Left kidney (tissue), 2 donors: ENCODE data around the gene ZNF785. TPM values are rescaled to one million over a fixed set of nuclear protein-coding genes. Genes with fewer than 3 reads are reported as not detected.
A peak's percentile ranks its signal among the peaks of the same experiment; 100 is the strongest.
"Not testable (repeated sequence)": the region's sequence is repeated elsewhere in the genome, so short reads cannot be mapped to it uniquely, and the experiment has no call there.

Experiments used
- DNase-seq: peaks from one replicate; pipeline ENCODE4 v3.0.0-alpha.2; 2013
- polyA plus RNA-seq: library from polyadenylated mRNA; unstranded; fragments of 120-200 nt; gene quantifications from one replicate; pipeline ENCODE4 v1.2.1, GENCODE V29; 2013; ENCODE audit not compliant: insufficient read length

ZNF785 gene
- polyA plus RNA-seq, 1 donor = 30.0 TPM

DNA sequence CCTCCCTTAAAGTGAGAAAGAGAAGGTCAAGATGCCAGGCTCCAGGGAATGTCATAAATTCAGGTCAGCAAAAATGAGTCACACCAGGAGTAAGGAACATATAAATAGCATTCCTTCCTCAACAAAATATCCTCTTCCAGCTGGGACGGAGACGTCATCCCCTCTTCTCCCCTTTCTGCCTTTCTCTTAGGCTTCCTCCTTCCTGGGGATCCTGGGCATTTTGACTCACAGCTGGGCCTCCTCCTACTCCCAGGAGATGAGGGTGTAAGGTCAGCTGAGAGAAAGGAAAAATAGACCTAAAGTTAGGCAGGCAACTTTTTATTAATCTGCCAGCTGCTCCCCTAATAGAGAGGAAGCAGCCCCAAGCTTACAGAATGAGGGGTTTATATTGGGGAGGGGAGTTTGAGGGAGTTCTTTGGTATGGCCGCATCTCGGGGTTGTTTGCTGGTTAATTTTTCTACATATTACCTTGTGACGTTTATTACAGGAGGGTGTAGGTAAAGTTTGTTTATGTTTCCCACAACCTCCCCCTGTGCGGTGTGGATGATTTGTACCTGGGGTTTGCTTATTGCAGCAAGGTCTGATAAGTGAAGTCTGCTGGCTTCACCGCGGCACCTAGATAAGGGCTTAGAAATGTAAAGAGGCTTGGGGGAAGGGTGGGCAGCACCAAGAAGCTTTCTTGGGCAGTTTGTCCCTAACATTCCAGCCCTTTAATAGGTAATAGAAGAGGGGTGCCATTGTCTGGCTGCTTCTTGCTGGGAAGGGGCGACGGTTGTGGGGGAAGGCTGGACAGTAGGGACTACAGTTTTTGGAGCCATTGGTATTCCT lies 43.8 kb downstream of the ZNF785 start:
- DNase-seq = no peak

DNA sequence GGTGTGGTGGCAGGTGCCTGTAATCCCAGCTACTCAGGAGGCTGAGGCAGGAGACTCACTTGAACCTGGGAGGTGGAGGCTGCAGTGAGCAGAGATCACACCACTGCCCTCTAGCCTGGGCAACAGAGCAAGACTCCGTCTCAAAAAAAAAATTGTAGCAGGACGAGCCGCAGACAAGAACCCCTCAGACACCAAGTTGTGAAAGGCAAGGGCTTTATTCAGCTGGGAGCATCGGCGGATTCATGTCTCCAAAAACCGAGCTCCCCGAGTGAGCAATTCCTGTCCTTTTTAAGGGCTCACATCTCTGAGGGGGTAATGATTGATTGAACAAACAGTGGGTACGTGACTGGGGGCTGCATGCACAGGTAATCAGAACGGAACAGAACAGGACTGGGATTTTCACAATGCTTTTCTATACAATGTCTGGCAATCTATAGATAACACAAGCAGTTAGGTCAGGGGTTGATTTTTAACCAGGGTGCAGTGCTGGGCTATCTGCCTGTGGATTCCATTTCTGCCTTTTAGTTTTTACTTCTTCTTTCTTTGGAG lies 44.5 kb downstream of the ZNF785 start:
- not testable (repeated sequence) for DNase-seq

DNA sequence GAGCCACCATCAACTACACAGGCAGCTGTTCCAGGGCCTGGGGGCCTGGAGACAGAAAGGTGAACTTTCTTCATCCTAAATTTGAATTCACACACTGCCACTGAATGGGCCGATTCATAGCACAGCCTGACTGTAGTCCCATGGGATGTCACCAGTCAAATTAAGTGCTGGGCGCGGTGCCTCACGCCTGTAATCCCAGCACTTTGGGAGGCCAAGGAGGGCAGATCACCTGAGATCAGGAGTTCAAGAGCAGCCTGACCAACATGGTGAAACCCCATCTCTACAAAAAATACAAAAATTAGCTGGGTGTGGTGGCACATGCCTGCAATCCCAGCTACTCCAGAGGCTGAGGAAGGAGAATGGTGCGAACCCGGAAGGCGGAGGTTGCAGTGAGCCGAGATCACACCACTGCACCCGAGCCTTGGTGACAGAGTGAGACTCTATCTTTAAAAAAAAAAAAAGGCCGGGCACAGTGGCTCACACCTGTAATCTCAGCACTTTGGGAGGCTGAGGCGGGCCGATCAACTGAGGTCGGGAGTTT lies 45.4 kb downstream of the ZNF785 start:
- not testable (repeated sequence) for DNase-seq

DNA sequence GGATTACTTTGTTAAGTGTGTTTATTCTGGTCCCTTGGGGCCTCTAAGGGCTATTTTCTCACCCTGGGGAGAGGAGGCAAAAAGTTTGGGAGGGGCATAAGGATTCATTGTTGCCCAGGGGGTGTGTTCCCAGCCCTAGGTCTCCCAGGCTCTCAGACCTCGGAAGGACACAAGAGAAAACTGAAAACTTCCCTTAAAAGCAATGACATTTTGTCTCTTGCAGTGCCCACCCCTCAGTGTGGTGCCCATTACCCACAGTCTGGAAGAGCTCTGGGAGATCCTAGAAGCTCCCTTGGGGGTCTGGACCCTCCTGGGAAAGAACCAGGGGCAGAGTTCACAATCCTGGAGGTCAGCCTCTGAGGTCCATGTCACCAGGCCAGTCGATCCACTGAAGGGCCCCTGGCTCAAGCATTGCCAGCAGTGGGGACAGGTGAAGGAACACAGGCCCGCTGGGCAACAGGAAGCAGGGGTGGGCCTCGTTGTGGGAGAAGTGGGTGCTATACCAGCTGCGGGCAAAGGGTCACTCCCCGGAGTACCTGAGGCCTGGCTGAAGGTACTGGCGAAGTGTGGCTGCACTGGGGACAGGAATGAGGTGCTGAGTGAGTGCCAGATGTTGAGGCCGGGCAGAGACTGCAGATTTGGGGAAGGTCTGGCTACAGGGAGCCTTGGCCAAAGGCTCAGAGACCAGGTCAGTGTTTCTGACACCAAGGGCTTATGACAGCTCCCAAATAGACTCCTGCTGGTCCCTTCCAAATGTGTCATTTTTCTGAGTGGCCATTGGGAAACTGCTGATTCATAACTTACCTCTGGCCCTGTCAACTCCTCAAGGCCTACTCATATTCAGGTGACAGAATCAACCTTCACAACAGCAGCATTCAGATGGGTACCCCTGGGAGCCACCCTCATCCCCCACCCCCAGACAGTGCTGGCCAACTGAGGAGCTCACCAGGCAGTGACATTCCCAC lies 46.2 kb downstream of the ZNF785 start:
- DNase-seq = no peak

DNA sequence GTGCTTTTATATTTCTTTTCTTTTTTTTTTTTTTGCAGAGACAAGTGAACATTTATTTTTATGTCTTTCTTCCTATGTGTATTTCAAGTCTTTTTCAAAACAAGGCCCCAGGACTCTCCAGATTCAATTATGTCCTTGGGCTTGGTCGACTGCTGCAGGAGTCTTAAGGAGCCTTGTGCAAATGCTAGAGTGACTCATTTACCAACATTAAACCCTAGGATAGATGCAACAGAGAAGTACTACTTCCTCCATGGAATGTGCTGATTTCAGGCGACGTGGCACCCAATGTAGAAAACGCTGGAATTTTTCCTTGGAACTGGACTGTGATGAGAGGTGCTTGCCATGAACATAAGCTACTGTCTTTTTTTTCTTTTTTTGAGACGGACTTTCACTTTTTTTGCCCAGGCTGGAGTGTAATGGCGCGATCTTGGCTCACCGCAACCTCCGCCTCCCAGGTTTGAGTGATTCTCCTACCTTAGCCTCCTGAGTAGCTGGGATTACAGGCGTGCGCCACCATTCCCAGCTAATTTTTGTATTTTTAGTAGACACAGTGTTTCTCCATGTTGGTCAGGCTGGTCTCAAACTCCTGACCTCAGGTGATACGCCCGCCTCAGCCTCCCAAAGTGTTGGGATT lies 49.0 kb downstream of the ZNF785 start:
- DNase-seq = not testable (repeated sequence)

DNA sequence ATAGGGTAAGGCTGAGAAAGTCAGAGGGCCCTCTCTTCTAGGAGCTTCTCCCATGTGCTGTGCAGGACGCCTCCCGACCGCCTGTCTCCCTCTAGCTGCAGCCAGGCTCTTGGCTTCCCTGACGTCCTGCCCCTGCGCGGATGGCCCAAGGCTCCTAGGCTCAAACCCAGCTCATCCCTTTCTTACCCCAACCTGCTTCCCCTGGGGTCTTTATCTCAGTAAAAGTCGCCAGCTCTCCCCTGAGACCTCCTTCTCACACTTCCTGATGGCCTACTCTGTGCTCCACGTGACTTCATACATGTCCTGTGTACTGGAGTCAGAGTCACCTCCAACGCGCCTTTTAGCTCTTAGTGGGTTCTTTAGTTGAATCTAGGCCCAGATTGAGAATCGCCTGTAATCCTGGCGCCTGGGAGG lies 49.7 kb downstream of the ZNF785 start:
- peak; percentile 77 for DNase-seq

DNA sequence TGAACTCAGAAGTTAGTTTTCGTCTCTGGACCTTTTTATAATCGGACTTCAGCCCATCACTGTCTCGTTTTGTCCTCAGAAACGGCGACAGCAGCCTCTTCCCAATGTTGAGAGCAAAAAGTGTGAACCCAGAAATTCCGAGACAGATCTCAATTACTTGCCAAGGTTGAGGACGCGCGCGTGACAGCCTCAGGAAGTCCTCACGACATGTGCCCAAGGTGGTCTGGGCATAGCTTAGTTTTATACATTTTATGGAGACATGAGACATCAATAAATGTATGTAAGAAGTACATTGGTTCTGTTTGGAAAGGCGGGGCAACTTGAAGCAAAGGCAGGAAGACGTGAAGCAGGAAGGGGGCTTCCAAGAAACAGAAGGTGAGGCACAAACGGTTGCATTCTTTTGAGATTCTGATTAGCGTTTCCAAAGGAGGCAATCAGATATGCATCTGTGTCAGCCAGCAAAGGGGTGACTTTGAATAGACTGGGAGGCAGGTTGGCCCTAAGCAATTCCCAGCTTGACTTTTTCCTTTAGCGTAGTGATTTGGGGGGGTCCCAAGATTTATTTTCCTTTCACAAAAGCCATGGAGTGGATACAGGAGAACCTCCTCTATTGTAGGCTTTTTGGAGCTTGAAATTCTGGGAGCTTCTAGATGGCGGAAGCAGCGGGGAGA lies 50.3 kb downstream of the ZNF785 start:
- no peak for DNase-seq

DNA sequence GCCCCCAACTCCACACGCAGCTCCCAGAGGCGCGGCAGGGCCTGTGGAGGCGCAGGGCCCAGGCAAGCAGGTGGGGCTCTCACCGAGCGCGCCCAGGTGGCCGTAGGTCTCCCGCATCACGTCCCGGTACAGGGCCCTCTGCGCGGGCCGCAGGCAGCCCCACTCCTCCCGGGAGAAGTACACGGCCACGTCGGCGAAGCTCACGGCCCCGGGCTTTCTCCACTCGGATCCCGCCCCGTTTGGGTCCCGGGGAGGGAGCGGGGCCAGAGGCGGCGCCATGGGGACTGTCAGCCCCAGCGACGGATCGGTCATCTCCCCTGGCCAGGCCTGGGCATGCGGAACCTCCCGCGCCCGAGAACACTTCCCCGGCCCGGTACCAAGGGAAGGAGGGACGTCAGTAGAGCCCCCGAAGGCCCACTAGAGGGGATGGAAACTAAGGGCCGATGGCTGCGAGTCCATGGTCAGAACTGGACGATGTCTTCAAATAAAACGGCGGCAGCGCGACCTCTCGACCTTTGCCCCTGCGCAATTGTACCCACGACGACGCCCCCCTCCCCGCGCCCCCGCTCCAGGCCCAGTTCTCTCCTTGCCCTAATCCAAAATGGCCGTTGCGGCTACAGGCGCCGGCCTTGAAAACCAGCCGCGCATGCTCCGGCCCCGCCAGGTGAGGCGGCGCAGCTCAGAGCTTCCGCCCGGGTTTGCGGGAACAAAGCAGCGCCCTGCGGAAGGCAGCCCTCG lies 51.0 kb downstream of the ZNF785 start, which contains the start of gene ZNF747:
TSS of gene ZNF747 (minus strand) at position 491 of the 738 bp plus-strand sequence. CDS start at position 312, 179 bp downstream.
- DNase-seq = peak; percentile 94

DNA sequence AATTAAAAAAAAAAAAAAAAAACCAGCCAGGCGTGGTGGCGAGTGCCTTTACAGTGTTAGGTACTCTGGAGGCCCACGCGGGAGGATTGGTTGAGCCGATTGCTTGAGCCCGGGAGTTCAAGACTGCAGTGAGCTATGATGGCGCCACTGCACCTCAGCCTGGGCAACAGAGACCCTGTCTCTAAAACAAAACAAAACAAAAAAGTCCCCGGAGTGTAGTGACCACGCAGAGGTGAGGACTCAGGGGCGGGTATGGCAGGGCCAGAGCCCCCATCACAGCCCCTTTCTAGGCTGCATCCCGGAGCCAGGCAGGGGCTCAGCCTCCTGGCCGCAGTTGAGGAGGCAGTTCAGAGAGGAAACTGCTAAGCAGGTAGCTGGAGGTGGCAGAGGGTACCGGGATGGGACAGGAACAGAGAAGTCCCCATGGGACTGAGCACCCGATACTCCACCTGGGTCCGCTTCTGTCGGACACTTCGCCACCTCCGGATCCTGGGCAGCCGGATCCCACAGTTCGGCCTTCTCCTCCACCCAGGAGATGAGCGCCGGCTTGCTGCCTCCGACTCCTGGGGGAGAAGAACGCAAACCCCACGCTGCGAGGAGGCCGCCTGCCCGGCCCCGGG lies 51.6 kb downstream of the ZNF785 start:
- no peak for DNase-seq

DNA sequence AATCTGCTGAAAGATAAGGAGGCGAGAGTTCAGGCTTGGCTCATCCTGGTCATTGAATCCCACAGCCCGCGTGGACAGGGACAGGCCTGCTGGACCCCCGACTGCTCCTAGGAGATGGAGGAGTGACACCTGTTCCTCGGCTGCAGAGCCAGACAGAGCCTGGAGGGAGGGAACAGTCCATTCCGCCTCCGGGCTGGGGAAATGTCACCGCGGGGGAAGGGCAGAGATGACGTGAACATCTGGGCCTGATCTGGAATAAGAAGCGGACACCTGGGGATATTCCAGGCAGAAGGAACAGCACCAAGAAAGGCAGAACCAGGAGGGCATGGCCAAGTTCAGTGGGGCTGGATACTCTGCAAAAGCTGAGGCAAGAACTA lies 52.4 kb downstream of the ZNF785 start:
- no peak for DNase-seq

DNA sequence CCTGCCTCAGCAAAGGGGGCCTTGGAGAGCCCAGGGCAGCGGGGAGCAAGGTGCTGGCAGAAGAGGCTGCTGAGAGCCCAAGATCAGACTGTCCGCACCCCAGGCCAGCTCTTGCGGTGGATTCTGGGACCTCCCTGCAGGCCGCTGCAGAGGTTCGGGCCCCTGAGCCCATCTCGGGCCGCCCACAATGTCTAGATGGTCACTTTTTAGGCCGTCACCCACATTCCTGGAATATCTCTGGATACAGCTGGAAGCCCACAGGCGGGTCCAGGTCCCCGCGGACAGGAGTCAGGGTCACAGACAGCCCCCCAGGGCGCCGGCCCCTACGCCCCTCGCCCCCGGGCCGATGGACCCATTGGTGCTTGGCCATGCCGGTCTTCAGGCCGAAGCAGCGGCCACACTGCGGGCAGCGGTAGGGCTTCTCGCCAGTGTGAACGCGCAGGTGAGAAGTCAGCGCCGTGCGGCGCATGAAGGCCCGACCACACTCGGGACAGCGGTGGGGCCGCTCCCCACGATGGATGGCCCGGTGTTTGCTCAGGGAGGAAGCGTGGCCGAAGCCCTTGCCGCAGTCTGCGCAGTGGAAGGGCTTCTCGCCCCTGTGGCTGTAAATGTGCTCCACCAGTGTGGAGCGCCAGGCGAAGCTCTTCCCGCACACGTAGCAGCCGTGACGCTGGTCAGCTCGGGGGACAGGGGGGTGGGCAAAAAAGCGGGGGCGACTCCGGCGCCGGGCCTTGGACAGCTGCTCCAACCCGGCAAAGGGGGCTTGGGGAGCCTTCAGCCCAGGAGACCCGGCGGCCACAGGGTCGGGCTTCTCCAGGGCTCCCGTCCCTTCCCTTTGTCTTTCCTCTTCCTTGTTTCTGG lies 53.0 kb downstream of the ZNF785 start:
- DNase-seq = no peak

Other genes with a start within 250 kb of the ZNF785 start
- 53.5 TPM for gene CD2BP2, start 230.4 kb downstream of the ZNF785 start, polyA plus RNA-seq
- 35.5 TPM for gene TBC1D10B, start 215.2 kb downstream of the ZNF785 start, polyA plus RNA-seq
- gene MYL11, start 210.9 kb downstream of the ZNF785 start, polyA plus RNA-seq = 0.63 TPM
- gene SEPTIN1, start 203.1 kb downstream of the ZNF785 start, polyA plus RNA-seq = 1.8 TPM
- 12.4 TPM for gene ZNF48, start 190.3 kb downstream of the ZNF785 start, polyA plus RNA-seq
- 4.5 TPM for gene ZNF771, start 178.1 kb downstream of the ZNF785 start, polyA plus RNA-seq
- 43.9 TPM for gene DCTPP1, start 155.7 kb downstream of the ZNF785 start, polyA plus RNA-seq
- 87.0 TPM for gene SEPHS2, start 139.8 kb downstream of the ZNF785 start, polyA plus RNA-seq
- 2.1 TPM for gene ITGAL, start 113.0 kb downstream of the ZNF785 start, polyA plus RNA-seq
- gene ZNF768, start 59.1 kb downstream of the ZNF785 start, polyA plus RNA-seq = 44.5 TPM
- gene ZNF747, start 50.8 kb downstream of the ZNF785 start, polyA plus RNA-seq = 9.4 TPM
- 11.8 TPM for gene ZNF764, start 27.3 kb downstream of the ZNF785 start, polyA plus RNA-seq
- gene ZNF688, start 14.0 kb downstream of the ZNF785 start, polyA plus RNA-seq = 13.6 TPM
- gene ZNF689, start 24.7 kb upstream of the ZNF785 start, polyA plus RNA-seq = 14.0 TPM
- 50.1 TPM for gene PRR14, start 65.3 kb upstream of the ZNF785 start, polyA plus RNA-seq
- 57.7 TPM for gene FBRS, start 72.7 kb upstream of the ZNF785 start, polyA plus RNA-seq
- 37.1 TPM for gene SRCAP, start 113.5 kb upstream of the ZNF785 start, polyA plus RNA-seq
- gene PHKG2, start 162.7 kb upstream of the ZNF785 start, polyA plus RNA-seq = 39.8 TPM
- gene CFAP119, start 176.4 kb upstream of the ZNF785 start, polyA plus RNA-seq = 8.8 TPM
- 121 TPM for gene RNF40, start 176.6 kb upstream of the ZNF785 start, polyA plus RNA-seq
- 27.6 TPM for gene ZNF629, start 201.5 kb upstream of the ZNF785 start, polyA plus RNA-seq